K562 (cell line): Measurements from ENCODE around the gene LRRIQ1.
"Not testable (repeated sequence)": the region's sequence is repeated elsewhere in the genome, so short reads cannot be mapped to it uniquely, and the experiment has no call there.

Experiments used
- CTCF ChIP-seq, 3 experiments: IDR thresholded peaks in 2 of 3; conservative IDR thresholded peaks in 1 of 3; 2 replicates each; pipeline ENCODE4 v1.5.1; 2011 to 2012; ENCODE audit warnings: low read length in 3 of 3, mild to moderate bottlenecking in 3 of 3, control low read depth in 2 of 3, improper control_type of control experiment in 1 of 3, inconsistent platforms in 1 of 3, low read depth in 1 of 3, mixed read lengths in 1 of 3, moderate library complexity in 1 of 3; ENCODE audit not compliant: insufficient read depth in 2 of 3
- MXI1 ChIP-seq: IDR thresholded peaks from 2 replicates; pipeline ENCODE4 v1.6.1; 2011; ENCODE audit warnings: low read depth, mild to moderate bottlenecking, improper control_type of control experiment, low read length
- ZFP91 ChIP-seq: sonication (generic); formaldehyde crosslinking; IDR thresholded peaks from 2 replicates; pipeline ENCODE4 v1.8.0; 2022; ENCODE audit warnings: mild to moderate bottlenecking, missing genetic modification reagents
- ZNF280A ChIP-seq: fragments of 450-650 bp; IDR thresholded peaks from 2 replicates; pipeline ENCODE4 v1.6.1; 2018; ENCODE audit warnings: mild to moderate bottlenecking, low read depth; ENCODE audit not compliant: partially characterized antibody

GRCh38 chr12:85203809-85204208 lies 167.7 kb downstream of the LRRIQ1 start:
- TF ChIP-seq ZNF280A; ZFP91 (CRISPR knock-in tag); MXI1; CTCF (IDR thresholded peaks at IDR 0.05 in 2 of 3, conservative IDR thresholded peaks at IDR 0.05 in 1 of 3; ENCODE audit: insufficient read depth in 2 of 3, low read depth in 1 of 3, low read length in 3 of 3): not testable (repeated sequence)
